HG03039 (cell line): Measurements from ENCODE around the gene PRR9.

Experiments used
- ATAC-seq: cut with Tn5 transposase; IDR thresholded peaks from one replicate; pipeline ENCODE4 v1.9.1; 2021; ENCODE audit warnings: mild to moderate bottlenecking, moderate library complexity; ENCODE audit not compliant: unreplicated experiment

Gene PRR9

DNA sequence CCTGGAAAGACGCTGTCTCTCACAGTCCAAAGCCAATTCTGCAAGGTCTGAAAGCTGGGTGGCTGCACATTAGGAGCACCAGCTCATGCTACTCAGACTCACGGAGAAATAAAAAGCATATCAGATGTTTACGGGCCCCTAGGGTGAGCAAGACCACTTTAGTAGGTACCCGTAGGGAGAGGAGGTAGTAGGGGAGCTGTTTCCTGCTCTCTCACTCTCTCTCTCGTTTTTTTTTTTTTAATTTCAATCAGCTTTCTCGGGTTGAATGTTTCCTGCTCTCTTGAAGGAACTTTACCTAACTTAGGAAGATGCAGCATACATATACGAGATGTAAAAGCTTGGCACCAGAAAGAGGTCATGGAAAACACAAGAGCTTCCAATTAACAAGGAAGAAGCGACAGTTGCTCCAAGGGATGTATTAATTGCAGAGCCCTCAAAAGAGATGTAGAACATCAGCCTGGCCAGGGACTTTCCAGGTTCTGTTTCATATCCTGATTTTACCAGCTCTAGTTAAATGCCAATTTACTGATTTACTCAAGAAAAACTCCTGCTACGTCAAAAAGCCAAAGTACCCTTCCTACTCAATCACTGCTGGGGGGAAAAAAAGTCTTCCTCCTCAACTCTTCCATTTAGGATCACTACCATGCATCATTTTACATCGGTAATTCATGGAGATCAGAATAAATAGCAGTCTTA, 45.2 kb downstream of the PRR9 start:
- ATAC-seq = no peak

DNA sequence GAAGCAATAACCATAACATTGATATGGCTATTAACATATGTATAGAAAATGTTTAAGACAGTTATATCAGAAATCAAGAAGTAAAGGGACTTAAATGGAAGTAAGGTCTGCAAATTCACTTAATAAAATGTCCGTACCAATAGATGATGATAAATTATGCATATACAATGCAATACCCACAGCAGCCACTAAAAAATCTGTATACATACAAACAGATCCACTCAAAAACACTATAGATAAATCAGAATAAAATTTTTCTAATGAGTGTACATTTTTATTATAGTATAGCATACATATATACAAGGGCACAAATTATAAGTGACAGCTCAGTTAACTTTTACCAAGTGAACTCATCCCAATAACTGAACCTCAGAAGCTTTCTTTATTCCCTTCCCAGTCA, 48.1 kb downstream of the PRR9 start:
- no peak for ATAC-seq
